GM18507 (cell line): ENCODE measurements around the gene SPAG9.

Experiments
- DNase-seq: peaks from one replicate; pipeline ENCODE4 v3.0.0; 2011; ENCODE audit warnings: low read depth; ENCODE audit not compliant: insufficient read length; ENCODE audit errors: extremely low spot score
- FAIRE-seq: peaks from 2 replicates; lab custom pipeline; 2011; peaks lifted over from hg19 to GRCh38; lab: Jason Lieb, UNC

The SPAG9 gene

GRCh38 chr17:51052235-51052634 is 68.4 kb downstream of the SPAG9 start:
- no peak for FAIRE-seq
- DNase-seq = no peak

- DNase-seq (peak; percentile 38), FAIRE-seq (peak; percentile 87)
Measured at GRCh38 chr17:51050291-51051033, 70.2 kb downstream of the SPAG9 start.

- FAIRE-seq (no peak), DNase-seq (no peak)
Measured at GRCh38 chr17:51046514-51047384, 73.9 kb downstream of the SPAG9 start.

GRCh38 chr17:51046046-51046445 is 74.6 kb downstream of the SPAG9 start:
- no peak for DNase-seq
- no peak for FAIRE-seq

- DNase-seq (no peak), FAIRE-seq (no peak)
Measured at GRCh38 chr17:51045621-51046020, 75.0 kb downstream of the SPAG9 start.

- FAIRE-seq = no peak
Measured at GRCh38 chr17:51044976-51045375, 75.7 kb downstream of the SPAG9 start.

GRCh38 chr17:51036084-51036483 is 84.6 kb downstream of the SPAG9 start:
- FAIRE-seq (no peak), DNase-seq (no peak)

More at GRCh38 chr17:51044976-51045375, 75.7 kb downstream of the SPAG9 start:
- DNase-seq = no peak

GRCh38 chr17:51035431-51035830 is 85.2 kb downstream of the SPAG9 start:
- DNase-seq (no peak), FAIRE-seq (peak; percentile 62)

- FAIRE-seq (no peak), DNase-seq (no peak)
Measured at GRCh38 chr17:51034800-51035199, 85.9 kb downstream of the SPAG9 start.

- FAIRE-seq (no peak), DNase-seq (no peak)
Measured at GRCh38 chr17:51032850-51033249, 87.8 kb downstream of the SPAG9 start.

- FAIRE-seq = peak; percentile 5
- peak; percentile 9 for DNase-seq
Measured at GRCh38 chr17:51029568-51030463, 90.9 kb downstream of the SPAG9 start.

GRCh38 chr17:51029142-51029541 is 91.5 kb downstream of the SPAG9 start:
- DNase-seq (no peak), FAIRE-seq (no peak)

- no peak for FAIRE-seq
- DNase-seq = no peak
Measured at GRCh38 chr17:51028176-51028863, 92.3 kb downstream of the SPAG9 start.

GRCh38 chr17:51018541-51018940 is 102.1 kb downstream of the SPAG9 start:
- no peak for FAIRE-seq

GRCh38 chr17:51017270-51017669 is 103.4 kb downstream of the SPAG9 start:
- FAIRE-seq = no peak
- DNase-seq = no peak

More at GRCh38 chr17:51018541-51018940, 102.1 kb downstream of the SPAG9 start:
- no peak for DNase-seq

- FAIRE-seq = no peak
- no peak for DNase-seq
Measured at GRCh38 chr17:51016099-51016498, 104.6 kb downstream of the SPAG9 start.

- DNase-seq (no peak), FAIRE-seq (no peak)
Measured at GRCh38 chr17:51015145-51015558, 105.5 kb downstream of the SPAG9 start.

- DNase-seq (no peak), FAIRE-seq (no peak)
Measured at GRCh38 chr17:51014129-51014528, 106.5 kb downstream of the SPAG9 start.

- DNase-seq (no peak), FAIRE-seq (no peak)
Measured at GRCh38 chr17:51013322-51013721, 107.3 kb downstream of the SPAG9 start.
